Thoracic aorta (tissue), 2 donors: ENCODE data around the gene ZNF345. TPM values are rescaled to one million over a fixed set of nuclear protein-coding genes. Genes with fewer than 3 reads are reported as not detected.

Experiments used
- total RNA-seq, 2 donors: library from RNA; depleted of rRNA; stranded (reverse); fragments of >200 nt; gene quantifications; one replicate each; pipeline versions ENCODE4 v1.1.0 to v1.2.3, GENCODE V29; 2016

ZNF345 gene
- total RNA-seq, 2 donors from 2014 or later = 5.7 to 9.7 TPM

Other genes with a start within 250 kb of the ZNF345 start
- gene ZNF382, start 245.6 kb upstream of the ZNF345 start, total RNA-seq = 1 to 10 TPM; 2.7 to 8.7 TPM
- 10 to 100 TPM in 1 of 2 donors, 1 to 10 TPM in 1; 9.3 to 27.9 TPM for gene ZNF461, start 184.0 kb upstream of the ZNF345 start, total RNA-seq
- 1 to 10 TPM; 5.6 to 8.4 TPM for gene ZNF567, start 163.3 kb upstream of the ZNF345 start, total RNA-seq
- gene ZNF850, start 78.1 kb upstream of the ZNF345 start, total RNA-seq = 10 to 100 TPM in 1 of 2 donors, 1 to 10 TPM in 1; 2.4 to 13.2 TPM
- 1 to 10 TPM; 7.4 to 8.8 TPM for gene ZNF790, start 12.5 kb upstream of the ZNF345 start, total RNA-seq
- 1 to 10 TPM; 1.2 to 2.7 TPM for gene ZNF829, start 65.4 kb downstream of the ZNF345 start, total RNA-seq
- 10 to 100 TPM in 1 of 2 donors, 1 to 10 TPM in 1; 9.2 to 19.7 TPM for gene ZNF568, start 65.5 kb downstream of the ZNF345 start, total RNA-seq
- 10 to 100 TPM in 1 of 2 donors, 1 to 10 TPM in 1; 1.8 to 17.5 TPM for gene ZNF420, start 227.6 kb downstream of the ZNF345 start, total RNA-seq